B cell (primary cell): ENCODE measurements around the gene MUC6. TPM values are rescaled to one million over a fixed set of nuclear protein-coding genes. Genes with fewer than 3 reads are reported as not detected.

Source experiments
- ATAC-seq: fragments of 200-7000 bp; cut with Tn5 transposase; one replicate; pipeline ENCODE4 v1.10.0; 2021; ENCODE audit warnings: low read depth, mild to moderate bottlenecking, moderate number of reproducible peaks, moderate library complexity
- CTCF ChIA-PET: fragments of 350-600 bp; sonication (Branson Sonifier 250); formaldehyde crosslinking; loops from one replicate; lab custom pipeline; 2021; ENCODE audit warnings: antibody characterized with exemption, inconsistent platforms; lab: Charles Lee
- POLR2A ChIA-PET: fragments of 350-600 bp; sonication (Branson Sonifier 250); formaldehyde crosslinking; loops from one replicate; lab custom pipeline; 2021; ENCODE audit warnings: antibody characterized with exemption; lab: Charles Lee
- DNase-seq: peaks from one replicate; pipeline ENCODE4 v3.0.0; 2013
- H2AFZ ChIP-seq: 2 replicates; pipeline ENCODE4 v1.6.1; 2012; ENCODE audit warnings: mild to moderate bottlenecking, low read depth, low read length; ENCODE audit not compliant: insufficient read depth, poor library complexity, severe bottlenecking
- H3K27ac ChIP-seq, 2 donors: 1 replicate in 1 of 2; 2 replicates in 1 of 2; pipeline ENCODE4 v1.5.1; 2012 to 2013; ENCODE audit warnings: low read length in 2 of 2, mild to moderate bottlenecking in 2 of 2, moderate library complexity in 1 of 2
- H3K27me3 ChIP-seq, 4 experiments: fragments of 200-600 bp in 1 of 4; sonication (generic) in 1 of 4; replicated peaks in 1 of 4; 1 replicate in 2 of 4; 2 replicates in 2 of 4; pipeline versions ENCODE4 v1.6.1 to v1.7.0; 2013 to 2016; ENCODE audit warnings: low read length in 3 of 4, mild to moderate bottlenecking in 2 of 4, mixed read lengths in 1 of 4, moderate library complexity in 1 of 4; ENCODE audit not compliant: insufficient read depth in 4 of 4, control insufficient read depth in 3 of 4; ENCODE audit errors: control extremely low read depth in 1 of 4
- H3K36me3 ChIP-seq, 2 experiments: replicated peaks in 1 of 2; 1 replicate in 1 of 2; 2 replicates in 1 of 2; pipeline versions ENCODE4 v1.6.1 to v1.7.1; 2013; ENCODE audit warnings: low read length in 1 of 2; ENCODE audit not compliant: insufficient read depth in 2 of 2, control insufficient read depth in 1 of 2; ENCODE audit errors: control extremely low read depth in 1 of 2, extremely low read depth in 1 of 2
- H3K4me1 ChIP-seq, 2 donors: fragments of 200-600 bp in 1 of 2; sonication (generic) in 1 of 2; 1 replicate in 1 of 2; 2 replicates in 1 of 2; pipeline versions ENCODE4 v1.5.1 to v1.6.1; 2013 to 2017; ENCODE audit warnings: low read length in 2 of 2; ENCODE audit not compliant: control insufficient read depth in 2 of 2, insufficient read depth in 2 of 2
- H3K4me2 ChIP-seq: replicated peaks from 2 replicates; pipeline ENCODE3; 2012; ENCODE audit warnings: mild to moderate bottlenecking, low read depth, low read length; ENCODE audit not compliant: poor library complexity, severe bottlenecking
- H3K4me3 ChIP-seq, 5 experiments: fragments of 200-600 bp in 1 of 5; sonication (generic) in 1 of 5; 1 replicate in 3 of 5; 2 replicates in 2 of 5; pipeline versions ENCODE4 v1.5.1 to v1.7.0; 2011 to 2016; ENCODE audit warnings: low read length in 4 of 5, mild to moderate bottlenecking in 4 of 5, low read depth in 2 of 5, control low read depth in 1 of 5, moderate library complexity in 1 of 5; ENCODE audit not compliant: insufficient read depth in 1 of 5; ENCODE audit errors: control extremely low read depth in 1 of 5, extremely low read depth in 1 of 5
- H3K79me2 ChIP-seq: fragments of 200-600 bp; sonication (generic); one replicate; pipeline ENCODE4 v1.6.0; 2016; ENCODE audit warnings: low read length; ENCODE audit not compliant: control insufficient read depth, insufficient read depth
- H3K9ac ChIP-seq: fragments of 200-600 bp; sonication (generic); 2 replicates; pipeline ENCODE4 v1.6.1; 2017; ENCODE audit warnings: mild to moderate bottlenecking, low read length, moderate library complexity
- H3K9me3 ChIP-seq, 3 donors: one replicate each; pipeline versions ENCODE4 v1.6.1 to v1.7.1; 2013; ENCODE audit warnings: low read length in 2 of 3; ENCODE audit not compliant: control insufficient read depth in 2 of 3, insufficient read depth in 1 of 3; ENCODE audit errors: control extremely low read depth in 1 of 3
- H4K20me1 ChIP-seq: 2 replicates; pipeline ENCODE4 v1.6.0; 2012; ENCODE audit warnings: mild to moderate bottlenecking, low read length; ENCODE audit not compliant: insufficient read depth, control insufficient read depth, poor library complexity, severe bottlenecking
- H3K27ac Mint-ChIP-seq: one replicate; pipeline ENCODE4 v1.8.0; 2021; ENCODE audit warnings: mixed read lengths
- H3K27me3 Mint-ChIP-seq: one replicate; pipeline ENCODE4 v1.8.0; 2021; ENCODE audit warnings: mixed read lengths
- H3K4me1 Mint-ChIP-seq: one replicate; pipeline ENCODE4 v1.8.0; 2021; ENCODE audit warnings: mixed read lengths
- H3K4me3 Mint-ChIP-seq: one replicate; pipeline ENCODE4 v1.8.0; 2021; ENCODE audit warnings: mixed read lengths
- H3K9me3 Mint-ChIP-seq: one replicate; pipeline ENCODE4 v1.8.0; 2022; ENCODE audit warnings: mixed read lengths; ENCODE audit not compliant: insufficient read depth
- EZH2 ChIP-seq: IDR thresholded peaks from 2 replicates; pipeline ENCODE4 v1.6.1; 2012; ENCODE audit warnings: borderline replicate concordance, low read depth, mild to moderate bottlenecking, moderate library complexity, low read length; ENCODE audit not compliant: insufficient read depth, poor library complexity, severe bottlenecking
- WGBS: methylation state at CpG from one replicate; pipeline ENCODE4 v1.1.5; 2013; ENCODE audit warnings: missing lambda C conversion rate; ENCODE audit not compliant: insufficient coverage; 5-methylcytosine and 5-hydroxymethylcytosine counted together
- intact Hi-C: fragments of 100-400 bp; cut with micrococcal nuclease; formaldehyde crosslinking; loops from one replicate; pipeline ENCODE4 v1.10.0; 2022
- polyA plus RNA-seq: library from polyadenylated mRNA; depleted of rRNA; stranded (reverse); fragments of >200 nt; gene quantifications from 2 replicates; pipeline ENCODE4 v1.2.3, GENCODE V29; 2012
- total RNA-seq, 2 donors: library from RNA; stranded (reverse); fragments of 120-200 nt in 1 of 2; gene quantifications; 1 replicate in 1 of 2; 2 replicates in 1 of 2; pipeline versions ENCODE4 v1.2.3 to v1.2.4, GENCODE V29; 2013 to 2022
- TF ChIP-seq, protein P1 (sequence below): fragments of 200-600 bp; IDR thresholded peaks from one replicate; pipeline ENCODE4 v1.8.0; 2022; ENCODE audit warnings: antibody characterized with exemption, mild to moderate bottlenecking

The MUC6 gene
- total and polyA plus RNA-seq, 2 donors (not counting 1 experiment from before 2014, with no cell fraction given): not detected

DNA sequence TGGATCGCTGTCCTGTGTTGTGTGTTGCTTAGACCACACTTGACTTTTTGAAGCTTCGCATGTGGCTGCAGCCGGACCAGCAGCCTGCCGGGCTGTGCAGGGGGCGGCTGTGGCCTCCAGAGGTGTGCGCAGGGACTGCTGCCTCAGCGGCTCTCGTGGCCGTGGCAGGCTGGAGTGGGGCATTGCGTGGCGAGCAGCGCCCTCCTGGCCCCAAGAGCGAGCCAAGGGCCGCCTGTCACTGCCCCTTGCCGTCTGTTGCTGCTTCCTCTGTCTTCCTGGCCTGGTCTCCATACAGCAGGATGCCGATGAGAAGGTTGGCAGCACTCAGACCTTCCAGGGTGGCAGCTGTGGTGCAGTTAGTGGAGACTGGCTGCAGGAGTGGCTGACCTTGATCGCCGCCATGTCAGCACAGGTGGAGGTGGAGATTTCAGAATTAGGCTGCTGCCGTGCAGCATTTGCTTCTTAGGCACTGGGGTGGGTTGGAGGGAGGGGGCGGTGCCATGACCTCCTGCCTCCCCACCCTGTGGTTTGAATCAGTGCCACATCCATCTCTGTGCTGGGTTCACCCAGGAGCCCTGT, 34.0 kb downstream of the MUC6 start:
- Mint-ChIP-seq H3K4me1 (no peaks in the 10 kb centered on the region), H3K27me3 (no peaks in the 10 kb centered on the region), H3K9me3 (no peaks in the 10 kb centered on the region), H3K27ac (no peak overlapping the region), H3K4me3 (no peak overlapping the region)
- no peaks in the 10 kb centered on the region for H3K9me3 ChIP-seq
- H3K27ac ChIP-seq: no peak overlapping the region
- ATAC-seq: no peak
- no peaks in the 10 kb centered on the region for H3K4me1 ChIP-seq
- 97% methylated on average over 18 of the region's 20 CpGs for WGBS
- H2AFZ ChIP-seq: no peak overlapping the region
- peaks cover 8% of the 10 kb centered on the region for H3K79me2 ChIP-seq
- H3K4me2 ChIP-seq: no peak overlapping the region
- POLR2A ChIA-PET: no interaction called here
- no peak overlapping the region for H3K4me3 ChIP-seq
- no peaks in the 10 kb centered on the region for H3K27me3 ChIP-seq
- CTCF ChIA-PET: no interaction called here
- H3K36me3 ChIP-seq: peaks cover 0 to 55% of the 10 kb centered on the region in 2 experiments
- H4K20me1 ChIP-seq: peaks cover 21% of the 10 kb centered on the region
- DNase-seq: no peak
- no peak overlapping the region for H3K9ac ChIP-seq
- TF ChIP-seq EZH2: no peak
- TF ChIP-seq, protein P1, sequence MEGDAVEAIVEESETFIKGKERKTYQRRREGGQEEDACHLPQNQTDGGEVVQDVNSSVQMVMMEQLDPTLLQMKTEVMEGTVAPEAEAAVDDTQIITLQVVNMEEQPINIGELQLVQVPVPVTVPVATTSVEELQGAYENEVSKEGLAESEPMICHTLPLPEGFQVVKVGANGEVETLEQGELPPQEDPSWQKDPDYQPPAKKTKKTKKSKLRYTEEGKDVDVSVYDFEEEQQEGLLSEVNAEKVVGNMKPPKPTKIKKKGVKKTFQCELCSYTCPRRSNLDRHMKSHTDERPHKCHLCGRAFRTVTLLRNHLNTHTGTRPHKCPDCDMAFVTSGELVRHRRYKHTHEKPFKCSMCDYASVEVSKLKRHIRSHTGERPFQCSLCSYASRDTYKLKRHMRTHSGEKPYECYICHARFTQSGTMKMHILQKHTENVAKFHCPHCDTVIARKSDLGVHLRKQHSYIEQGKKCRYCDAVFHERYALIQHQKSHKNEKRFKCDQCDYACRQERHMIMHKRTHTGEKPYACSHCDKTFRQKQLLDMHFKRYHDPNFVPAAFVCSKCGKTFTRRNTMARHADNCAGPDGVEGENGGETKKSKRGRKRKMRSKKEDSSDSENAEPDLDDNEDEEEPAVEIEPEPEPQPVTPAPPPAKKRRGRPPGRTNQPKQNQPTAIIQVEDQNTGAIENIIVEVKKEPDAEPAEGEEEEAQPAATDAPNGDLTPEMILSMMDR: no peak
- intact Hi-C loops: no loop called here

DNA sequence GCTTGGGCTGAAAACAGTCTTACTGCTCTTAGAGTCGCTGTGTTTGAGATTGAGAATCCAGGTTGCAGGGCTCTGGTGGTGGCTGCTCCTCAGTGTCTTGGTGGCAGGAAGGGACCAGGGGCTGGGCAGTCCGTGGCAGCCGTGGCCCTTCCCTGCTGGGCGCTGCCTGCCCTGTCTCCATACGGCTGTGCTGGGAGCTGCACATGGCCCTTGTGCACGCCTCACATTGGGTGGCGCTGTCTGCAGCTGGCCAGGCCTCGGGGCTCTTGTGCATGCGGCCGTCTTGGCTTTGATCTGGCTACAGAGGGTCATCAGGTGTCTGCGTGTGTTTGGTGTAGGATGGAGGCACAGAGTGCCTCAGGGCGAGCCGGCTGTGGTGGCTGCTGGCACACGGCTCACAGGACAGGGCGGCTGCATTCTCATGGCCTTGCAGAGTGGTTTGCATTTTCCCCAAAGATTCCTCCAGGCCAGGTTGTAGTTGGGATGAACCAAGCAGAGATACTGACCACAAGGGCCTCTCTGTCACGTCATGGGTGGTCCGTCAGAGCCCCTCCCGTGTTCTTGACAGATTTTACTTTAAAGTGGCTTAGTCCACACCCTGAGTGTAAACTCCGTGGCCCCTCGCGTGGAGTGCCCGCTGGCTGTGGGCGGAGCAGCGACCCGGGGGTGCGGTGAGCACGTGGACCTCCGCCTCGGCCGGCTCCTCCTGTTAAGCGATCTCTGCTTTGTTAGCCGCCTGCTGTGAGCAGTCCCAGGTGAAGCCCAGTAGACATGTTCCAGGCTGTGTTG, 34.7 kb downstream of the MUC6 start:
- intact Hi-C loops: no loop called here
- H3K27ac ChIP-seq: no peak overlapping the region
- no peak overlapping the region for H3K4me3 Mint-ChIP-seq
- peaks cover 21% of the 10 kb centered on the region for H4K20me1 ChIP-seq
- no peaks in the 10 kb centered on the region for H3K9me3 ChIP-seq
- no peak overlapping the region for H3K4me3 ChIP-seq
- peaks cover 0 to 52% of the 10 kb centered on the region in 2 experiments for H3K36me3 ChIP-seq
- no peak overlapping the region for H3K4me2 ChIP-seq
- 99% methylated on average over 32 of the region's 32 CpGs for WGBS
- H2AFZ ChIP-seq: no peak overlapping the region
- DNase-seq: no peak
- no peak for ATAC-seq
- peaks cover 1% of the 10 kb centered on the region for H3K4me1 Mint-ChIP-seq
- no peaks in the 10 kb centered on the region for H3K27me3 ChIP-seq
- no peaks in the 10 kb centered on the region for H3K9me3 Mint-ChIP-seq
- no peaks in the 10 kb centered on the region for H3K27me3 Mint-ChIP-seq
- ChIA-PET POLR2A (no interaction called here), CTCF (no interaction called here)
- peaks cover 8% of the 10 kb centered on the region for H3K79me2 ChIP-seq
- no peaks in the 10 kb centered on the region for H3K4me1 ChIP-seq
- no peak overlapping the region for H3K9ac ChIP-seq
- no peak for TF ChIP-seq EZH2
- TF ChIP-seq, protein P1: no peak
- no peak overlapping the region for H3K27ac Mint-ChIP-seq
